Adrenal gland (tissue), 5 donors: Measurements from ENCODE around the gene NETO1.

Experiments used
- CTCF ChIP-seq, 6 experiments: fragments of 450-650 bp in 4 of 6; fragments of 200-600 bp in 2 of 6; sonication (generic) in 1 of 6; IDR thresholded peaks; 1 replicate in 5 of 6; 2 replicates in 1 of 6; pipeline versions ENCODE4 v1.5.1 to v1.8.0; 2016 to 2021; ENCODE audit warnings: antibody characterized with exemption in 6 of 6, mild to moderate bottlenecking in 2 of 6, moderate library complexity in 1 of 6
- POLR2A ChIP-seq, 2 donors: fragments of 450-650 bp; IDR thresholded peaks; one replicate each; pipeline ENCODE4 v1.6.1; 2017; ENCODE audit warnings: antibody characterized with exemption in 2 of 2, mild to moderate bottlenecking in 2 of 2, moderate library complexity in 1 of 2
- donor health status: DM: no; HTN: no; CAD: no.

- TF ChIP-seq CTCF (IDR thresholded peaks at IDR 0.05) (no peak), POLR2A (IDR thresholded peaks at IDR 0.05) (no peak)
Observed at GRCh38 chr18:72726201-72726600, 141.6 kb downstream of the NETO1 start.
